Activated CD4-positive, alpha-beta T cell treated with anti-CD3 and anti-CD28 coated beads, Interleukin-2, amount 50 U/mL, for 48 hours (primary cell): ENCODE results near the gene C1orf232.

Experiments
- DNase-seq, 2 experiments: peaks; one replicate each; pipeline ENCODE4 v3.0.0-alpha.2; 2020

Gene C1orf232

DNA sequence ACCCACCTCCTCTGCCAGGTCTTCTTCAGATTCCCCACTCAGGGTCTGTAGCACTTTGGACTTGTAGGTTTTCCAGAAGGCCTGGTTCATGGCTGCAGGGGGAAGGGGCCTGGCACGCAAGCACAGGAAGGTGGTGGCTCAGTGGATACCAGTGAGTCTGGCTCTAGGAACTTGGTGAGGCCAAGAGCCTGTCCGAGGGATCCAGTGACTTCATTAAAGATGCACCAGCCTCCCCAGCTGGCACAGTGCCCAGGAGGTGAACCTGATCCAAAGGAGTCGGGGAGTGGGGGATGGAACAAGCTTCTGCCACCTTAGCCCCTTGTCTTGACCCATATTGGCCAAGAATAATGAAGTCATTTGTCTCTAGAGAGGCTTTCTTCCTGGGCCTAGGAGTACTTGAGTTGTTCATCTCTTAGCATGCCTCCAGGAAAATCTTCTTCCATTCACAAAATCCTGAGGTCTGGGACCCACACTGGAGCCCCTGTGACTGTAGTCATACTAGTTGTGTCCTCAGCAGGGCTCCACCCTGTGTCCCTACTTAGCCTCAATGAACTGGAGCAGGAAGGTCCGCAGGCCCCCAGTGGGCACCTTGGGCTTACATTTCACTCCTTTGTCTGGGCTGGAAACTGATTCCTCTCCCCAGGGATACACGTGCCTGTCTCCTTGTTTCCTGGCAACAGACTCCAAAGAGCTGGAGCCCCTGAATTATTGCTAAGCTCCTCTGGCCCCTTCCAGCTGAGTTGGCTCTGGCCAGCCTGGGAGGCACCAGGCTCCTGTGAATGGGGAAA lies at the start of gene C1orf232:
C1orf232 (minus strand) TSS at position 554 of the 788 bp plus-strand sequence; CDS start at position 90, 464 bp downstream.
- no peak for DNase-seq

DNA sequence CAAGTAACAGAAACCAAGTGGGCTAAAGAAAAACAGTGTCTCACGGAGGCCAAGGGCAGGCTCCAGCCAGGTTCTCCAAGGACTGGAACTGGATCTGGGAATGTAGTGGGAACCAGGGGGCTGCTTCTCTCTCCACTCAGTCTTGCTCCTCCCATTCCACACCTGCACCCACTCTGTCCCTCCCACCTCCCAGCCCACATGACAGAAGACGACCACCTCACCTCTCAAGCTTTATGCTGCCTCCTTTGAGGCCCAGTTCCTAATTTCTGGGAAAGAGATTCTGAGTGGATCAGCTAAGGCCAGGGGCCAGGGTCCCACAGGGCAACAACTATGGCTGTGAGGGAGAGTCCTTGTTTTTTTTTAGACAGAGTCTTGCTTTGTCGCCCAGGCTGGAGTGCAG lies 46.5 kb upstream of the C1orf232 start:
- no peak for DNase-seq

DNA sequence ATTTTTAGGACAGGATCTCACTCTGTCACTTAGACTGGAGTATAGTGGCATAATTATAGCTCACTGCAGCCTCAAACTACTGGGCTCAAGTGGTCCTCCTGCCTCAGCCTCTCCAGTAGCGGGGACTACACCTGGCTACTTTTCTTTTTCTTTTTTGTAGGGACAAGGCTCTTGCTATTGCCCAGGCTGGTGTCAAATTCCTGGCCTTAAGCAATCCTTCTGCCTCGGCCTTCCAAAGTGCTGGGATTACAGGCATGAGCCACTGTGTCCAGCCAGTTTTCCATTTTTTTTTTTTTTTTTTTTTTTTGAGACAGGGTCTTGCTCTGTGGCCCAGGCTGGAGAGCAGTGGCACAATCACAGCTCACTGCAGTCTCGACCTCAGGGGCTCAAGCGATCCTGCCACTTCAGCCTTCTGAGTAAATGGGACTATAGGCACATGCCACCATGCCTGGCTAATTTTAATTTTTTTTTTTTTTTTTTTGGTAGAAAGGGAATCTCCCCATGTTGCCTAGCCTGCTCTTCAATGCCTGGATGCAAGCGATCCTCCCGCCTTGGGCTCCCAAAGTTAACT lies 44.7 kb upstream of the C1orf232 start:
- DNase-seq = no peak

DNA sequence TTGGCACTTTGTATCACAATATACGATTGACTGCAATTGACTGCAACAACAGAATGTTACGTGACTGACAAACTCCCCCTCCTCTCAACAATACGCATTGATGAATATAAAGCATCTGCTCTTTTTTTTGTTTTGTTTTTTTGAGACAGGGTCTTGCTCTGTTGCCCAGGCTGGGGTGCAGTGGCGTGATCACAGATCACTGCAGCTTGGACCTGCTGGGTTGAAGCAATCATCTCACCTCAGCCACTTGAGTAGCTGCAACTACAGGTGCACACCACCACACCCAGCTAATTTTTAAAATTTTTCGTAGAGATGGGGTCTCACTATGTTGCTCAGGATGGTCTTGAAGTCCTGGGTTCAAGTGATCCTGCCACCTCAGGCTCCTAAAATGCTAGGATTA lies 44.0 kb upstream of the C1orf232 start:
- no peak for DNase-seq

DNA sequence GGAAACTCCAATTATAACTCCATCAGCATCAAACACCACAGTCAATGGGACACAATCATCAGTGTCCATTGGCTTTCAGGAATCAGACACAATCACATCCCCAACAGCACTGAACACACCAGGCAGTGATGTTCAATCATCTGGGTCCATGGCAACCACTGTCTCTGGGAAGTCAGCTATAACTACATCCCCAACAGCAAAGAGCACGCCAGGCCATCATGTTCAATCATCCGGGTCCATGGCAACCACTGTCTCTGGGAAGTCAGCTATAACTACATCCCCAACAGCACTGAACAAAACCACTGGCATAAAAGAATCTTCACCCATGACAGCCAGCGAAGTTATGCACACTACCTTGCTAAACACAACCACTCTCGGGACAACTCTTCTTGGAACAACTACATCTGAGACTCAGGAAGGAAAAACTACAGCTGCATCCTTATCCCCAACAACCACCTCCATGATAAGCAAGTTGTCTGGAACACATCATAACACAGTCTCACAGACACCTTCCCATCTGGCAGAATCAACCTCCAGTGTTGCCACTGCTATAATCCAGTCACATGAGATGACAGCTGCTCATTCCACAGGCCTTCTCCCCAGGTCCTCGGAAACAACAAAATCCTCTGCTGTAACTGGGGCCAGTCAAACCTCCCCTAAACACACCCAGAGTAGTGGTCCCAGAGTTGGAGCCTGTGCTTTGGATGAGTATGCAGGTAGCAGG lies 41.5 kb upstream of the C1orf232 start:
- DNase-seq = no peak

DNA sequence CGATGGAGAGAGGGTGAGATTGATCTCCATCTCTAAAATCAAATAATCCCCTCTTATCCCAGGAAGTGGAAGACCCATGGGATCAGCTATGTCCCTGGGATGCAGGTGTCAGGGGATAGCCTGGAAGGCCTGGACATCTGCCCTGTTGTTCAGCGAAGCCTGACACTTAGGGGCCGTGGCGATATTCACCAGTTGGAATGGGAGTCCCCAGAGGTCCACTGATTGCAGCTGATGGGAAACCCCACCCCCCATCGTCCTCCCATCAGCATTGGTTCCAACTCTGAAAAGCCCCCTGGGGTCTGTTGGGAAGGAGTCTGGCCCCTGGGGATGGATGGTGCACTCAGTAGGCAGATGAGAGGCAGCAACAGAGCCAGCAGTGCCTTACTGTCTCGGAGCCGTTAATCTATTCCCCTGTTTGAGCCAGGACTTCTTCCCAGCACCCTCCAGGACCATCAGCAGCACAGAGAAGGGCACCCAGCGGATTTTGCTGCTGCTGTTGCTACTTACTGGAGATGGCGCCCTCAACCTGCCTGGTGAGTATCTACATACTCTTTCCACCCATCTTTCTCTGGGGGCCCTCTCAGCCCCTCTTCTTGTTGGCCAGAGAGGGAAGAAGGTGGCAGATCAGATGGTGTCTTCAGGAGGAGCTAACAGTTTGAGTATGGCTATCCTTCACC lies 35.0 kb upstream of the C1orf232 start:
- no peak for DNase-seq

DNA sequence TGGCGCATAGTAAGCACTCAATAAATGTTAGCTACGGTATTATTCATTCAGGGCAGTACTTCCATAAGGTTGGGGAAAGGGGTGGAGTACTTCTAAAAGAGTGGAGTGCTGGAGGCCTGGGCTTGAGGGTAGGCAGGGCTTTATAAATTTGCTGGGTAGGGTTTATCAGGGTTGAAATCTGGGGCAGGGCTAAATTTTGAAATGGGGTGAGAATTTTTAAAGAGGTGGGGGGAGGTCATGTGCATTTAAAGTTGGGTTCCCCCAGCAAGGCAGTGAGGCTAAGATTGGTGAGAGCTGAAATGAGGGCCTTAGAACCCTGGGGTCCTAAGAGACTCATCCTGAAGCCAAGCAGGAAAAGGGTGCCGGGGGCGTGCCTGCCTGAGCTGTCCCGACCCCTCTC lies 31.6 kb upstream of the C1orf232 start:
- DNase-seq = no peak

DNA sequence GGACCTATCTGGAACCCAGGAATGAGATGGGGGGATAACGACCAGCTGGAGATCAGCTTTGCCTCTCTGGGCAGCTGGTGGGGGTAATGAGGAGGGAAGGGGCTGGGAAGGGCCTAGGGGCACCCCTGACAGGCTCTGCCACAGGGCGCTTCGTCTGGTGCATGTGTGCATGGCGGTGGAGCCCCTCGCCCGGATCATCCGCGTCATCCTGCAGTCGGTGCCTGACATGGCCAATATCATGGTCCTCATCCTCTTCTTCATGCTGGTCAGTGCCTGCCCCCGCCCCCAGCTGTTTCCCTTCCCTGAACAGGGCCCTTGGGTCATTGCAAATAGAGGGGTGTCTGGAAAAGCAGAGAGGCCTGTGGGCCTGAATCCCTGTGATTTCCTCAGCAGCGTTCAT lies 29.1 kb upstream of the C1orf232 start:
- DNase-seq = no peak

DNA sequence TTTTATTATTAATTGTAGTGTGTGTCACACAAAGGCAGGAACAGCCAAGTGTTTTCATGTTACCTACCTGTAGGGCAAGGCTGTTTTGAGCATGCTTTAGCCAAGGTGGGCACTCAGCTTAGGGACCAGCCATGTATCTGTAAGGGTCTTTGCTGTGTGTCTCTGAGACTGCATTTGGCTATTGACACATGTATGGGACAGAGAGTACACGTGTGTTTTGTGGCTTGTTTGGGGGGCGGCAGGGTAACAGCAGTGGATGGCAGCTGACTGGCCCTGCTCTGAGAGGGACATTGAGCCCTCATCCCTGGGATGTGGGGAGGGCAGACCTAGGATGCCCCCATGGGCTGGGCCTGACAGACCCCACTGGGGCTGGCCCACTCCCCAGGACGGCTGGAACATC lies 28.5 kb upstream of the C1orf232 start:
- no peak for DNase-seq

DNA sequence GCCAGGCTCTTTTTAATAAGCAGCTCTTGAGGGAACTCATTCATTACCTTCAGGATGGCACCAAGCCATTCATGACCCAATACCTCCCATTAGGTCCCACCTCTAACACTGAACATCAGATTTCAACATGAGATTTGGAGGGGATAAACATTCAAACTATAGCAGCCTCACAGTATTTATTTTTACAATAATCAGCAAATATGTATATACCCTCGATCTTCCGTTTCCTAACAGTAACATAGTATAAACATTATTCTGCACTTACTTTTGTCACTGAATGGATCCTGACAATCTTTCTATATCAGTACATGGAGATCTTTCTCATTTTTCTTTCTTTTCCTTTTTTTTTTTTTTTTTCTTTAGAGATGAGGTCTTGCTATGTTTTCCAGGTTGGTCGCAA lies 27.0 kb upstream of the C1orf232 start:
- no peak for DNase-seq

DNA sequence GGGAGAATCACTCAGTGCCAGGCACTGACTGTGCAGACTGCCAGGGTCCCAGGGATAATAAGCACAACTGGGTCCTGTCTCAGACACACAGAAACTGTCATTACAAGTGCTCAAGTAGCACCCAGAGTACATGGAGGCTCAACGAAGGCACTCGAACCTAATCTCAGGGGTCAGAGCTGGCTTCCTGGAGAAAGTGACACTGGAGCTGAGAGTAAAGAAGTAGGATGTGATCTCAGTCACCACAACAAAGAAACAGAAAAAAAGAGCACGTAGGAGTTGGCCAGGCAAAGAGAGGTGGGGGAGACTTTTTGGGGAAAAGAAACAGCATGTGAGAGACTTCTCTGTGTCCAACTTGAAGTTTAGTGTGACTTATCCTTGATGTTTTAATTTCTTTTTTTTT lies 23.0 kb upstream of the C1orf232 start:
- no peak for DNase-seq

DNA sequence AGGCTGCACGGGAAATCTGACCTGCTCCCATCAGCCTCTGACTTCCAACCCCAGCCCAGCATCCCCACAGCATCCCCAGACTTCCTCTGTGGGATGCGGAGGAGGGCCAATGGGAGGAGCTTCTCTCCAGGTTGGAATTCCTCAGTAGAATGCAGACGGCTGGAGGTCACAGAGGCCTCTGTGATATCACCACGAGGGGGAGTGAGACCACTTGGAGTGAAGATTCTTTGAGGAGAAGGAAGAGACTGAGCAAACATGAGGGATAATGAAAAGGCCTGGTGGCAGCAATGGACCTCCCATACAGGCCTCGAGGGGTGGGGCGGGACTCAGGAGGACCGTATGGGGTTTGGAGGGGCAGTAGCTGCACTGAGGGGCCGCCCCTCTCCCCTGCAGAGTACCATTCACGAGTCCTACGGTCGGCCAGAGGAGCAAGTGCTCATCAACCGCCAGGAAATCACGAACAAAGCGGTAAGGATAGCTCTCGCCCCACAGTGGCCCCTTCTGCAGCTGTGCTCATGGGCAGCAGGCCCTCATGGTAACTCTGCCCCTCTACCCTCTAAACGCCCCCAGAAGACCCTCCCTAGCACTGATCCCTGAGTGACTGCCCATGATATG lies 21.7 kb upstream of the C1orf232 start, which contains the start of gene CATSPER4:
CATSPER4 (plus strand) TSS at position 230 of the 615 bp plus-strand sequence; CDS start at position 256, 26 bp downstream.
- no peak for DNase-seq

DNA sequence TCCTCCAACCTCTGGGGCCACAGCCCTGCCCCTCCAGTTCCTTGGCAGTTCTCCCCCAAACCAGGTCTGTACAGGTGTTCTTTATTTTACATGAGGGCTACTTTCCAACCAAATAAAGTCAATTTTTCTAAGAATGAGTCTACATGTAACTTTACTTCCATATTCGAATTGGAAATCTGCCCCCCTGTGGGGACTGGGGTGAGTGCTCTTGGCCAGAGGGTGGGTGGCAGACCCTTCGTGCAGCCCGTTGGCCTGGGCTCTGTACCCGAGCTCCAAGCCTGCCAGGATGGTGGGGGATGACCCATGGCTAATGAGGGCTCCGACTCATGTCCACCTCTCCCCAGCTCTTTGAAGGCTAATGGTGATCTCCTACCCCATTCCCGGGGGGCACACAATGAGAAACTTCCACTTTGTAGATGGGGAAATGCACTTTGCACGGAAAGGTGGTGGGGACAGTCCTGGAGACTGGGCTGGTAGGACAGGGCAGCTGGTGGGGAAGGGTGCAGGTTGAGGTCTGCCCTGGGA lies 21.1 kb upstream of the C1orf232 start:
- no peak for DNase-seq

DNA sequence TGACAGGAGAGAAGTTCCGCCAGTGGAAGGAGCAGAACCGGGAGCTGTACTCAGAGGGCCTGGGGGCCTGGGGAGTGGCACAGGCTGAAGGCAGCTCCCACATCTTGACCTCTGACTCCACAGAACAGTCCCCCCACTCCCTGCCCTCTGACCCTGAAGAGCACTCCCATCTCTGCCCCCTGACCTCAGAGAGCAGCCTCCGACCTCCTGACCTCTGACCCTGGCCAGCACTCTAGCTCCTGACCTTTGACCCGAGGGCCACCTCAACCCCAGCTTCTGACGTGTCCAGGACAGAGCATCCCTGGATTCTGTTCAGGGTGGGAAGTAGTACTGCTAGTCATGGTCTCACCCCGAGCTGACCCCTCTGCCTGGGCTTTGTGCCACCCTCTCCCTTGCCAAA lies 20.6 kb upstream of the C1orf232 start:
- no peak for DNase-seq

DNA sequence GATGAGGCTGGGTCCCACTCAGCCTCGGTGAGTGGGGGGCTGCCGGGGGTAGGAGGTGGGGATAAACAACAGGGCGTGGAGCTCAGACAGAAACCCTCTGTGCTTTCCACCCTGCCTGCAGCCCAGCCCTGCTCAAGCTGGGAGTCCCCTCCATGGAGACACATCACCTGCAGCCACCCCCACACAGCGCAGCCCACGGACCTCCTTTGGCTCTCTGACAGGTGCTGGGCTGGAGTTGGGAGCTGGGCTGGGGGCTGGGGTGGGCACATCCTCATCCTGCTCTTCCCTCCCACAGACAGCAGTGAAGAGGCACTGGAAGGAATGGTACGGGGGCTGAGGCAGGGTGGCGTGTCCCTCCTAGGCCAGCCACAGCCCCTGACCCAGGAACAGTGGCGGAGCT lies 19.7 kb upstream of the C1orf232 start:
- DNase-seq = no peak

DNA sequence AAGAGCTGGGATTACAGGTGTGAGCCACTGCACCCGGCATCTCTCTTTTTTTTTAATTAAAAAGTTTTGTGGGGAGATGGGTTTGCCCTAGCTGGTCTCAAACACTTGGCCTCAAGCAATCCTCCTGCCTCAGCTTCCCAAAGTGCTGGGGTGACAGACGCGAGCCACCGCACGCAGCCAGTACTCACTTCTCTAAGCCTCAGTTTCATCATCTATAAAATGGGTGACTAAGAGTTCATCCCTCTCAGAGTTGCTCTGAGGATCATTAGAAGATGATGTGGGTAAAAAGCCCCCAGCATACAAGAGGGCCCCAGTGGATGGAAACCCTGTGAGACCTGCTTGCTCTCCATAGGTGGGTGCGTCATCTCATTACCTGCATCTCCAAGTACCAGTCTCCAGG lies 19.1 kb upstream of the C1orf232 start:
- no peak for DNase-seq

DNA sequence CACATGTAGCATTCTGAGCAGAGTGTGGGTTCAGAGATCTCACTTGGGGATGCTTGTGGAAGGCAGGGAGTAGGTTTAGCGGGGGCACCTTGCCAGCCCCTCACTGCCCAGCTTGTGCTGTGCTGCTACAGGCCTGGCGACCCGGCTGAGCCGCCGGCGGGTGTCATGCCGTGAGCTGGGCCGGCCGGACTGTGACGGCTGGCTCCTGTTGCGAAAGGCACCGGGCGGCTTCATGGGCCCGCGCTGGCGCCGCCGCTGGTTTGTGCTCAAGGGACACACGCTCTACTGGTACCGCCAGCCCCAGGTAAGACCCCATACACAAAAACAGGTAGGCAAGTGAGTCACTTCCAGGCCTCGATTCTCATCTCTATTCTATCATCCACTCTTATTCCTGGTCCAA lies 16.1 kb upstream of the C1orf232 start:
- no peak for DNase-seq

DNA sequence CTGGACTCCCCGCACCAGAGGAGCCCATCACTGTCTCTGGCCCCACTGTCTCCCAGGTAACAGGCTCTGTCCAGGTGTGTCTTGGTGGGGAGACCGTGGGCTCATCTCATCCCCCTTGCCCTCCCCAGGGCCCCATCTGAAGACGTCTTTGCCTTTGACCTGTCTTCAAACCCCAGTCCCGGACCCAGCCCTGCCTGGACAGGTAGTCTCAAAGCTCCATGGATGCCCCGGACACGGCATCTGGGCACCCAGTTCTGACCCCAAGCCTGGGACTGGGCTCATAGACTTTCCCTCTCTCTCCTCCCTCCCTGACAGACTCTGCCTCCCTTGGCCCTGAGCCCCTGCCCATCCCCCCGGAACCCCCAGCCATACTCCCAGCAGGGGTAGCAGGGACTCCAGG lies 15.3 kb upstream of the C1orf232 start:
- DNase-seq = no peak

DNA sequence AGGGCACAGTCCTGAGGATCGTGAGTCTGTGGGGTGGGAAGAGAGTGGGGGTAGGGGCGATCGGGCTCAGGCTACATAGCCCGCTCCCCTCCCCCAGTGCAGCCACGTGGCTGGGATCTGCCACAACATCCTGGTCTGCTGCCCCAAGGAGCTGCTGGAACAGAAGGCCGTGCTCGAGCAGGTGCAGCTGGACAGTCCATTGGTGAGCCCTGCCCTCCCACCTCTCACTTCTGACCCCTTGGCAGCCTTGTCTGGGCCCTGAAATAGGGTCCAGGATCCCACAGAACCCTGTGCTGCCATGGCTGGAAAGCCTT lies 13.6 kb upstream of the C1orf232 start:
- no peak for DNase-seq

DNA sequence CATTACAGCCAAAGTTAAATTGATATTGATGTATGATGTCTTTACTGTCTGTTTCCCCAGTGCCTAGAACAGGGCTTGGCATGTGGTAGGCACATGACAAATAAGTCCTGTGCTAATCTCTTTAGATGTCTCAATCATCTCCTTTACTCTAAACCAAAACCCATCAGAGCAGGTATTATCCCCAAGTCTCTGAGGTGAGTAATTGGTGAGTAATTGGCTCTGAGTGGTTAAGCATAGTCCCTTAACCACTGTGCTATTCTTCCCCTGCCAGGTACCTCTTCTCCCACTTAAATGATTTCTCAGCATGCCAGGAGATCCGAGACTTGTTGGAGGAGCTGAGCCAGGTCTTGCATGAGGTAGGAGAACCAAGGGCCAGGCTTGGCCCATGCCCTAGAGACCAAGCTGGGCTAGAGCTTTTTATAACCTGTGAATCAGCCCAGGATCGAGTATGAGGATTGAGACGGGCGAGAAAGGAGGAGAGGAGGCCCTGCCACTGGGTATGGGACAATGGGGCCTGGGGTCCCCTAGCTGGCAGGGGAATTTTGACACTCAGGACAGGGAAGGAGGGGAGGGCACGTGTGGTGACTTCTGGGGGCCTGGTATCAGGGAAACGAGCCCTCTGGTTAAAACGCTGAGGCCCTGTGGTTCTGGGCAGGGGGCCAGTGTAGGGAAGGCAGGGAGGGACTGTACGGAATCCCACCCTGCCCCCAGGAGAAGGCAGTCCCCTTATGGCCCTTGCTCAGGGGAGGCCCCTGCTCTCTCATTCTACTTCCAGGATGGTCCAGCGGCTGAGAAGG lies 13.0 kb upstream of the C1orf232 start:
- no peak for DNase-seq

DNA sequence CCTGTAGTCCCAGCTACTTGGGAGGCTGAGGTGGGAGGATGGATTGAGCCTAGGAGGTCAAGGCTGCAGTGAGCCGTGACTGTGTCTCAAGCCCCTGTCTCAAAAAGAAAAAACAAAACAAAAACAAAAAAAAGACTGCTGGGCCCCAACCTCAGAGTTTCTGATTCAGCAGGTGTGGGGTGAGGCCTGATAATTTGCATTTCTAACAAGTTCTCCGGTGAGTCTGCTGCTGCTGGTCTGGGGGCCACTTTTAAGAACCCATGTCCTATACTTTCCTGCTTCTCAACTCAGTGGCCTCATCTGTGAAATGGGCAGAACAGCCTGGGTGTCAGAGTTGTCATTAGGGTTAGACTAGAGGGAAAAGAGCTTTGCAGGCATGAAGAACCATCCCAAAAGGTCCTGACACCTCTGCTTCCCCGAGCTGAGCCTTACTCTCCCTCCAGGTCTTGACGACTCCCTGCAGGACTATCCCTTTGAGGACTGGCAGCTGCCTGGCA lies 11.3 kb upstream of the C1orf232 start:
- DNase-seq = no peak

DNA sequence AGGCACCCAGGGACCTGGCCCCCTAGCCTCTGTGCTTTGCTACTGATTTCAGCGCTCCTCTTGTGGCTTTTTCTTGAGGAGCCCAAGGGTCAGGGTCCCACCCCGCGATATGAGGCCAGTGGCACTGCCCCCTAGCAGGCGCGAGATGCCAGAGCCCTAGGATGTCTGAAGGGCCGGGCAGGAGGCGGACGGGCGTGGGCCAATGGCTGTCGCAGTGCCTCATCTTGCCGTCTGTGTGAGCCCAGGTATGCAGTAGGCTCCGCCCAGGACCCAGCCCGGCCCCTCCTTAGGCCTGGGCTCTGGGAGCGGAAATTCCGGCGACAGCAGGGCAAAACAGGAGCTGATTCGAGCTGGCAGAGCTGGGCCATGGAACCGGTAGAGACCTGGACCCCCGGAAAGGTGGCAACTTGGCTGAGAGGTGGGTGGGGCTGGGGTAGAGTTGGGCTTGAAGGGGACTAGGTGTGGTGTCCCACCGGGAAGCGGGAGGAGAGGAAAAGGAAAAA lies 8.5 kb upstream of the C1orf232 start, which contains the start of gene CNKSR1:
CNKSR1 (plus strand) TSS at position 310 of the 503 bp plus-strand sequence; CDS start at position 367, 57 bp downstream.
- no peak for DNase-seq
